ENCODE results near the gene KCNA2. TPM values are rescaled to one million over a fixed set of nuclear protein-coding genes. Genes with fewer than 3 reads are reported as not detected.

KCNA2 gene
- total and polyA plus RNA-seq, 2 donors (not counting 1 experiment from before 2014, with no cell fraction given), result 0.17 TPM; not detected in 1

GRCh38 chr1:110593902-110594301 is 12.3 kb downstream of the KCNA2 start:
- no peak for TF ChIP-seq EZH2 (IDR thresholded peaks at IDR 0.05; ENCODE audit: low read length, missing control alignments)
- no peak for TF ChIP-seq CTCF (conservative IDR thresholded peaks at IDR 0.05 in 1 of 2, IDR thresholded peaks at IDR 0.05 in 1 of 2; ENCODE audit: low read depth in 1 of 2, low read length in 2 of 2)
- H3K27me3 ChIP-seq (ENCODE audit: control insufficient read depth, insufficient read depth, low read length), result peaks cover 6% of the 10 kb centered on the region
- no peak for DNase-seq (ENCODE audit: low read depth in 2 of 2)
- H3K79me2 ChIP-seq (ENCODE audit: control insufficient read depth, insufficient read depth, low read length), result no peaks in the 10 kb centered on the region
- H3K4me1 ChIP-seq (ENCODE audit: control insufficient read depth, extremely low read depth, insufficient read depth, low read length), result no peaks in the 10 kb centered on the region
- H3K9me3 ChIP-seq (ENCODE audit: control insufficient read depth, insufficient read depth, low read depth, low read length), result no peaks in the 10 kb centered on the region
- no peak overlapping the region for H3K4me3 ChIP-seq (replicated peaks in 1 of 4; ENCODE audit: control extremely low read depth in 1 of 4, insufficient read depth in 1 of 4, low read depth in 3 of 4, low read length in 4 of 4)
- no peaks in the 10 kb centered on the region for H4K20me1 ChIP-seq (ENCODE audit: control insufficient read depth, extremely low read depth, insufficient read depth, low read length)
- no peak overlapping the region for H3K9ac ChIP-seq (ENCODE audit: insufficient read depth, low read length)
- no peaks in the 10 kb centered on the region for H3K36me3 ChIP-seq (ENCODE audit: control insufficient read depth, insufficient read depth, low read length)
- H3K27ac ChIP-seq (ENCODE audit: insufficient read depth, low read length), result no peak overlapping the region
- no peak overlapping the region for H3K4me2 ChIP-seq (ENCODE audit: extremely low read depth, insufficient read depth, low read length)
- no peak overlapping the region for H2AFZ ChIP-seq (ENCODE audit: low read length)

- Histone ChIP-seq H3K4me3 (replicated peaks in 1 of 4; ENCODE audit: control extremely low read depth in 1 of 4, insufficient read depth in 1 of 4, low read depth in 3 of 4, low read length in 4 of 4) (no peak overlapping the region), H2AFZ (ENCODE audit: low read length) (no peak overlapping the region), H3K4me2 (ENCODE audit: extremely low read depth, insufficient read depth, low read length) (no peak overlapping the region), H3K79me2 (ENCODE audit: control insufficient read depth, insufficient read depth, low read length) (no peaks in the 10 kb centered on the region), H3K27me3 (ENCODE audit: control insufficient read depth, insufficient read depth, low read length) (peaks cover 2% of the 10 kb centered on the region), H3K27ac (ENCODE audit: insufficient read depth, low read length) (no peak overlapping the region), H3K36me3 (ENCODE audit: control insufficient read depth, insufficient read depth, low read length) (no peaks in the 10 kb centered on the region), H4K20me1 (ENCODE audit: control insufficient read depth, extremely low read depth, insufficient read depth, low read length) (no peaks in the 10 kb centered on the region), H3K9me3 (ENCODE audit: control insufficient read depth, insufficient read depth, low read depth, low read length) (no peaks in the 10 kb centered on the region), H3K9ac (ENCODE audit: insufficient read depth, low read length) (no peak overlapping the region), H3K4me1 (ENCODE audit: control insufficient read depth, extremely low read depth, insufficient read depth, low read length) (no peaks in the 10 kb centered on the region)
- no peak for DNase-seq (ENCODE audit: low read depth in 2 of 2)
- no peak for TF ChIP-seq CTCF (conservative IDR thresholded peaks at IDR 0.05 in 1 of 2, IDR thresholded peaks at IDR 0.05 in 1 of 2; ENCODE audit: low read depth in 1 of 2, low read length in 2 of 2)
- TF ChIP-seq EZH2 (IDR thresholded peaks at IDR 0.05; ENCODE audit: low read length, missing control alignments), result no peak
Measured at GRCh38 chr1:110591956-110592355, 14.2 kb downstream of the KCNA2 start.

GRCh38 chr1:110588991-110589390 is 17.2 kb downstream of the KCNA2 start:
- Histone ChIP-seq H3K27me3 (ENCODE audit: control insufficient read depth, insufficient read depth, low read length) (no peaks in the 10 kb centered on the region), H3K36me3 (ENCODE audit: control insufficient read depth, insufficient read depth, low read length) (no peaks in the 10 kb centered on the region), H3K4me1 (ENCODE audit: control insufficient read depth, extremely low read depth, insufficient read depth, low read length) (no peaks in the 10 kb centered on the region), H3K9me3 (ENCODE audit: control insufficient read depth, insufficient read depth, low read depth, low read length) (no peaks in the 10 kb centered on the region), H3K9ac (ENCODE audit: insufficient read depth, low read length) (no peak overlapping the region), H3K4me3 (replicated peaks in 1 of 4; ENCODE audit: control extremely low read depth in 1 of 4, insufficient read depth in 1 of 4, low read depth in 3 of 4, low read length in 4 of 4) (no peak overlapping the region), H2AFZ (ENCODE audit: low read length) (no peak overlapping the region), H3K27ac (ENCODE audit: insufficient read depth, low read length) (no peak overlapping the region), H3K4me2 (ENCODE audit: extremely low read depth, insufficient read depth, low read length) (no peak overlapping the region), H3K79me2 (ENCODE audit: control insufficient read depth, insufficient read depth, low read length) (no peaks in the 10 kb centered on the region), H4K20me1 (ENCODE audit: control insufficient read depth, extremely low read depth, insufficient read depth, low read length) (no peaks in the 10 kb centered on the region)
- TF ChIP-seq CTCF (conservative IDR thresholded peaks at IDR 0.05 in 1 of 2, IDR thresholded peaks at IDR 0.05 in 1 of 2; ENCODE audit: low read depth in 1 of 2, low read length in 2 of 2) (no peak), EZH2 (IDR thresholded peaks at IDR 0.05; ENCODE audit: low read length, missing control alignments) (no peak)
- DNase-seq (ENCODE audit: low read depth in 2 of 2), result no peak

All from fibroblast of lung (primary cell).